Activated CD4-positive, alpha-beta T cell treated with anti-CD3 and anti-CD28 coated beads, Interleukin-10, Interleukin-2, amounts not matched to agents 100 ng/mL and 50 ng/mL, durations not matched to agents 16 hours and 8 hours (primary cell): ENCODE data around the gene NFYA.

Source experiments
- DNase-seq: peaks from one replicate; pipeline ENCODE4 v3.0.0-alpha.2; 2020

Gene NFYA

GRCh38 chr6:41047306-41047705, 25.5 kb upstream of the NFYA start:
- DNase-seq: no peak

GRCh38 chr6:41047745-41048732, 24.7 kb upstream of the NFYA start:
- DNase-seq: no peak

DNA sequence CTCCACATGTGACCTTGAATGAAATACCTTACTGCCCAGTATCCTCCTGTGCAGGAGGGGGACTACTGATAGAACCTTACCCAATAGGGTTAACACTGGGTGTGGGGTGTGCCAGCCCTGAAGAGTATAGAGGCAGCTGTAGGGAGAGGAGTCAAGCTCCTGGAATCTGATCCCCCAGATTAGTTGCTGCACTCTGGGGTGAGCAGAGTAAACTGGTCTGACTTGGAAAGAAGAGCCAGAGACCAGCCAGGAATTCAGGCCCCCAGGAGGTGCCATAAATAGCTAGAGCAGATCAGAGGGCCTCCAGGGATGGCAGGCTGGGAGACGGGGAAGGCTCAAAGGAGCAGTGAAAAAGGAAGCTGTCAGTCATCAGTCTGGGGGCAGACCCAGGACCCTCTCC, 23.3 kb upstream of the NFYA start:
- no peak for DNase-seq

DNA sequence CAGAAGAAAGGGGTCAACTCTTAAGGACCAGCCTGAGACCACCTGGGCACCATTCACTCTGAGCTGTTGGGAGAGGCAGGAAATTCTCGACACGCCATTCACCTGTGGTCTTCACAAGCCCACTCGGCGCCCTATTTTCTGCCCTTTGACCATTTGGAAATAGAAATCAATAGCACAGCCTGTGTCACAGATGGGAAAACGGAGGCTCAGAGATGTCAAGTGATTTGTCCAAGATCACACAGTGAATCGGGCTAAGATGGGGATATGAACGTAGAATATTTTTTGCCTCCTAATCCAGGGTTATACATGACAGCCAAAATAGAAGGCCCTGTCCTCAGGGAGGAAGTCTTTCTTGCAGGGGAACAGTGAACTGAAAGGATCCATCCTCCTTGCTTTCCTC, 22.8 kb upstream of the NFYA start:
- DNase-seq: no peak

DNA sequence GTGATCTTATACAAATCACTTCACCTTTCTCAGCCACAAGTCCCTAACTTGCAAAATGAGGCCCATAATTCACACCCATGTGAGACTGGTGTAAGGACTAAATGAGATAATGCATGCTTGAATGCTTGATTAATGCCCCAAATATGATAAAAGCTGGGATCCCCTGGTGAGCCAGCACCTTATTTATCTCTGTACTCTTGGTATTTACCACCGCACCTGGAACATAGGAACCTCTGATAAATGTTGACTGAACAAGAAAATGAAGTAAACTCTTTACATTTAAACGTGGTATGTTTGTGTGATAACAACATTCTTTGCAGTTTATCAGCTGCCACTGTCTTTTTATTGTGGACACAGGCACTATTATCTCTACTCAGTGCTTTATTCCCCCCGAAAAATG, 22.2 kb upstream of the NFYA start:
- DNase-seq: no peak

DNA sequence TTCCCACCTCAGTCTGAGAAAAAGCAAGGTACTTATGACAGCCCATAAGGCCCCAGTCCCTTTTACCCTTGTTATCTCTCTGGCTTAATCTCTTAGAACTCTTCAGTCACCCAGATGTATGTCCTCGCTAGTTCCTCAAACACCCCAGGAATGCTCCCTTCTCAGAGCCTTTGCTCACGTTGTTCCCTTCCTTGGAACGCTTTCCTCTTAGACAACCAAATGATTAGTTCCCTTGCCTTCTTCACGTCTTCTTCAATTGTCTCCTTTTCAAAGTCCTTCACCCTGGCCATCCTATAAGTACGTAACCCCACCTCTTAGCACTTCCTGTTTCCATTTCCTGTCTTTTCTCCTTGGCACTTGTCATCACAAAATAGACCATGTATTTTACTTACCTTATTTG, 20.9 kb upstream of the NFYA start:
- no peak for DNase-seq

DNA sequence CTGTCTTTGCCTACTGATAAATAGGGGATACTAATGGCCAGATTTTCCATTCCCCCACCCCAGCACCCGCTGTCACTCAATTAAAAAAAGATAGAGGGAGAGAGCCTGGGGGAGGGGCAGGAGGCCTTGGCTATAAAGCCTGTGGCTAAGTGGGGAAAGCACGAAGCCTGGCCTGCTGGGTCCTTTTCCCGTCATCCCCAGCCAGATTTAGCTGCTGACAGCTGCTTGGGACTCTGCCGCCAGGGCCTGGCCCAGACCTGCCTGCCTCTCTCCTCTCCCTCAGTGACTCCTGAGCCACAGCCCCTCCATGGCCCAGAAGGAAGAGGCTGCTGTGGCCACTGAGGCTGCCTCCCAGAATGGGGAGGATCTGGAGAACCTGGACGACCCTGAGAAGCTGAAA, 19.7 kb upstream of the NFYA start, which contains the start of gene APOBEC2:
APOBEC2 (plus strand) TSS at position 162 of the 400 bp plus-strand sequence; CDS start at position 308, 146 bp downstream.
- DNase-seq: no peak

DNA sequence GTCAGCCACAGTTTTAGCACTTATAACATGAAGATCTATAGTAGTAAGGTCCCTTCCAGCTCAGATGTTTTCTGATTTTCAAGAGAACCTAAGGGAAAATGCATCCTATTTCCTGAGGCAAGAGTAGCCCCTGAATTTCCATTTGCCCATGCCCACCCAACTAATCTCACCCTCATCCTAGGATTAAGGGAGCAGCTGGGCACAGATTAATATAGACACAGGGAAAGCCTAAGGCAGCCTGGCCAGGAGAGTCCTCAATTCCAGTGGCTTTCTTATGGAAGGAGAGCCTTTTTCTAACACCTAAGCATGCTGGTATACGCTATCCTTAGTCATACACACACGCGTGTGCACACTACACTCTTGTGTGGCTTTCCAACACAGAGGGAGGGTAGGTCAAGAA, 18.3 kb upstream of the NFYA start:
- no peak for DNase-seq

GRCh38 chr6:41055149-41055548, 17.6 kb upstream of the NFYA start:
- no peak for DNase-seq

GRCh38 chr6:41056768-41057490, 15.8 kb upstream of the NFYA start:
- DNase-seq: no peak

DNA sequence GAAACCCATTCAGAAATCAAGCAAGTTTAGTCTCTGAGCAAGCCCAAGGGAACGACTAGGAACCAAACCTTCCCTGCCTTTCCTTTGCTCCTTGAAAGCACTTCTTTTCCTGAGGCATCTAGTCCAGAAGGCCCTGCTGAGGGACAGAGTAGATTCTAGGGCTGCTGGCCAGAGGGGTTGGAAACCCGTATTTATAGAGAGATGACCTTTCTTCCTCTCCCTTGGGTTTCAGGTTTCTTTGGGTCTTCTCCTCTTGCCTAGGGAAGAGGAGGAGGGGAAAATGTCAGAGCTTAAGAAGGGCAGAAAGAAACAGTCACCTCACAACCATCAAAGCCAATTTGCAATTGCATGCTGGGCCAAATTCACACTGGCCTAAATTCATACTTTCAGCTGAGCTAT, 14.0 kb upstream of the NFYA start:
- no peak for DNase-seq

DNA sequence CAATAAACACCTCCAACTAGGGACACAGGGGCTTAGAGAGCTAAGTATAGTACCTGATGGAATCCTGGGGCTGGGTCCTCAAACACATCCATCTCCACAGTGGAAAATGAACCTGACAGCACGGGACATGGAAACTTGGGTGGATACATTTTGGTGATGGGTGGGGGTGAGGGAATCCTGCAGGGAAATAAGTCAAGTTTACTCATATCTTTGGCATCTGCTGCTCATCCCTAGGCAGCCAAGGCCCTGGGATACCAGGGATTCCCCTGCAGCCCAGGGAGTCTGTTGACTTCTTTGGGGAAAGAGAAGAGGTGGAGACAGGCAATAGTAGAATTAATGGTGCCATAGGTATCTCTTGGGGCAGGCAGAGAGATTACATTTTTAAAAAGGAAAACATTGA, 13.2 kb upstream of the NFYA start:
- no peak for DNase-seq

- DNase-seq: no peak
Measured at GRCh38 chr6:41061196-41061726, 11.5 kb upstream of the NFYA start.

DNA sequence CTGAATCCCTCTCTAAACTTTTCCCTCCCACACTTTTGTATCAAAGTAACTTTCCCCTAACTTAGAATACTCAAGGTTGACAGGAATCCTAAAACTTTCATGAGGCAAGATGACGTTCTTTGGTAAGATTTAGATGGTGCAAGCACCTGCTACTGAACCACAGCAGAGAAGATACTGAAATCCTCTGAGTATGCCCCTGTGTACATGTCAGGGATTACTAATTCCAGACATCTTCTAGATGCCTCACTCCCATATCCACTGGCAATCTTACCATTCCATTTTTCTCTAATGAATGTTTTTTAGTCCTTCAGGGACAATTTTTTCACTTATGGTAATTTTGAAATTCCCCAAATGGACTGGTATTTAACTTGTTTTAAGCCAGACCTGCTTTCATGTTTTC, 10.7 kb upstream of the NFYA start:
- DNase-seq: no peak

GRCh38 chr6:41063884-41064285, 8.9 kb upstream of the NFYA start:
- no peak for DNase-seq

- DNase-seq: no peak
Measured at GRCh38 chr6:41064841-41065240, 7.9 kb upstream of the NFYA start.

DNA sequence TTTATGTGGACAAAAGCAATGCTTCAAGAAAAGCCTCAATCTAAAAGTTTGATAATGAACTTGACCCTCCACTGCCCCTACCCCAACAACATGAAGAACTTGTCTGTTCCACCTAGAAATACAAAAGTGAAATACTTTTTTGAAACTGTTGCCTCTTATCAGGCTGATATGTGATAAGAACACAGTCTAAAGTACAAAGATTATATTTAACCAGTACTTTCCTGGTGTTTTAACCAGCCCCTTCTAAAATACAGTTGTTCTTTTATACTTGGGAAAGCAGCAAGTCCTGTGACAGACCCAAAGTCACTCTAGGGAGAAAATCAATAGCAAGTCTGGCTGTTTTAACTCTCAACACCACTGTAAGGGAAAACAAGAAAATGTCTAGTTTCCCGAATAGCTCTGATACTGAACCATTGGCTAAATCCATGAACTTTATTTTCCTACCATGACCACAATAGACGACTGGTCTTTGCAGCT, 7.2 kb upstream of the NFYA start:
- no peak for DNase-seq

DNA sequence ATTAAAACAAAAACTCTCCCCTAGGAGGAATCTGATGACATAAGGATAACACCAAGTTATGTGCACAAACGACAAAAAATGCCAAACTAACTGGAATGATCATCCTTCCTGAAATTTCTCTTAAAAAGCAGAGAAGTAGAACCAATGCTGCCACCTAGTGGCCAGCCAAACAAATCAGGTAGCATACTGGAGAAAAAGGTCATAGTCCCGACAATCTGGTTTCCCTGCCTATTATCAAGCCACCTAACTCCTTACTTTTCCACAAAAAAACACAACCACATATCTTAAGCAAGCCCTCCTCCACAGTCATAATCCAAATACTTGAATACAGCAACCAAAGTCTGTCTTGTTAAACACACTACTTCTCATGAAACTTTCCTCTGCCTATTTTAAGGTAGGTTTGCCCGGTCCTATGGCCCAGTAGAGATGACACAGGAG, 5.9 kb upstream of the NFYA start:
- peak; percentile 67 for DNase-seq

- no peak for DNase-seq
Measured at GRCh38 chr6:41071501-41071922, 1.3 kb upstream of the NFYA start.

- DNase-seq: peak; percentile 100
Measured at GRCh38 chr6:41071923-41072835, 595 bp upstream of the NFYA start, which contains the start of gene OARD1. Gene OARD1, minus strand, starts transcription at chr6:41072356. Its CDS starts 722 bp downstream, at chr6:41071634.

GRCh38 chr6:41073203-41073967, 611 bp downstream of the NFYA start:
- peak; percentile 90 for DNase-seq
